WTC11 (cell line): Measurements from ENCODE around the gene MUC20. TPM values are rescaled to one million over a fixed set of nuclear protein-coding genes. Genes with fewer than 3 reads are reported as not detected.

ENCODE experiments used
- ATAC-seq: fragments of 200-7000 bp; cut with Tn5 transposase; 2 replicates; pipeline ENCODE4 v1.10.0; 2021; ENCODE audit warnings: mild to moderate bottlenecking, moderate library complexity
- CTCF ChIA-PET: fragments of 300-600 bp; sonication (Branson Sonifier 250); formaldehyde crosslinking; loops from one replicate; lab custom pipeline; 2021; ENCODE audit warnings: antibody characterized with exemption; lab: Charles Lee
- POLR2A ChIA-PET: fragments of 350-600 bp; sonication (Branson Sonifier 250); formaldehyde crosslinking; loops from one replicate; lab custom pipeline; 2021; ENCODE audit warnings: antibody characterized with exemption; lab: Charles Lee
- DNase-seq: peaks from one replicate; pipeline ENCODE4 v3.0.0; 2021; ENCODE audit warnings: low spot score
- H3K27ac Mint-ChIP-seq: 2 replicates; pipeline ENCODE4 v1.8.0; 2021; ENCODE audit warnings: mixed read lengths
- H3K27me3 Mint-ChIP-seq: 2 replicates; pipeline ENCODE4 v1.8.0; 2021; ENCODE audit warnings: low read depth, mild to moderate bottlenecking, moderate library complexity, mixed read lengths
- H3K36me3 Mint-ChIP-seq: 2 replicates; pipeline ENCODE4 v1.8.0; 2021; ENCODE audit warnings: mixed read lengths
- H3K4me1 Mint-ChIP-seq: 2 replicates; pipeline ENCODE4 v1.8.0; 2022; ENCODE audit warnings: mixed read lengths
- H3K4me3 Mint-ChIP-seq: 2 replicates; pipeline ENCODE4 v1.8.0; 2021; ENCODE audit warnings: mild to moderate bottlenecking, moderate library complexity, mixed read lengths
- H3K9me3 Mint-ChIP-seq: 2 replicates; pipeline ENCODE4 v1.8.0; 2021; ENCODE audit warnings: mixed read lengths
- ATF2 ChIP-seq: sonication (generic); formaldehyde crosslinking; IDR thresholded peaks from 2 replicates; pipeline ENCODE4 v1.8.1; 2022; ENCODE audit warnings: low read depth, missing genetic modification reagents, borderline replicate concordance
- ATF6 ChIP-seq: sonication (generic); formaldehyde crosslinking; IDR thresholded peaks from 2 replicates; pipeline ENCODE4 v1.8.1; 2023; ENCODE audit warnings: mild to moderate bottlenecking, missing genetic modification reagents
- CDX4 ChIP-seq: fragments of 250-450 bp; sonication (Bioruptor Pico); IDR thresholded peaks from 2 replicates; pipeline ENCODE4 v1.9.0; 2021; ENCODE audit warnings: moderate library complexity, mild to moderate bottlenecking, inconsistent platforms, borderline replicate concordance
- ELF4 ChIP-seq: sonication (generic); formaldehyde crosslinking; IDR thresholded peaks from 2 replicates; pipeline ENCODE4 v1.8.1; 2022; ENCODE audit warnings: low read depth, mild to moderate bottlenecking, moderate library complexity, missing genetic modification reagents
- ETV6 ChIP-seq: sonication (generic); formaldehyde crosslinking; IDR thresholded peaks from 2 replicates; pipeline ENCODE4 v1.8.1; 2022; ENCODE audit warnings: mild to moderate bottlenecking, missing genetic modification reagents
- HMGA2 ChIP-seq: fragments of 250-450 bp; sonication (Bioruptor Pico); IDR thresholded peaks from 2 replicates; pipeline ENCODE4 v1.4.0; 2021; ENCODE audit warnings: mild to moderate bottlenecking, moderate library complexity
- JAZF1 ChIP-seq: fragments of 250-450 bp; sonication (Bioruptor Pico); IDR thresholded peaks from 2 replicates; pipeline ENCODE4 v1.9.0; 2021; ENCODE audit warnings: moderate library complexity, mild to moderate bottlenecking, inconsistent platforms
- NFATC4 ChIP-seq: fragments of 250-450 bp; sonication (Bioruptor Pico); IDR thresholded peaks from 2 replicates; pipeline ENCODE4 v1.9.0; 2021; ENCODE audit warnings: mild to moderate bottlenecking
- NFYB ChIP-seq: sonication (generic); formaldehyde crosslinking; conservative IDR thresholded peaks from 2 replicates; pipeline ENCODE4 v1.8.0; 2022; ENCODE audit warnings: low read depth, missing genetic modification reagents
- NR2C2 ChIP-seq: sonication (generic); formaldehyde crosslinking; IDR thresholded peaks from 2 replicates; pipeline ENCODE4 v1.8.0; 2022; ENCODE audit warnings: mild to moderate bottlenecking, missing genetic modification reagents
- NR3C1 ChIP-seq: sonication (generic); formaldehyde crosslinking; conservative IDR thresholded peaks from 2 replicates; pipeline ENCODE4 v1.8.1; 2023; ENCODE audit warnings: low read depth, mild to moderate bottlenecking, missing genetic modification reagents
- SMAD4 ChIP-seq: sonication (generic); formaldehyde crosslinking; IDR thresholded peaks from 2 replicates; pipeline ENCODE4 v1.8.0; 2022; ENCODE audit warnings: mild to moderate bottlenecking, missing genetic modification reagents
- STAT6 ChIP-seq: sonication (generic); formaldehyde crosslinking; conservative IDR thresholded peaks from 2 replicates; pipeline ENCODE4 v1.8.1; 2023; ENCODE audit warnings: mild to moderate bottlenecking, low read depth, missing genetic modification reagents, moderate library complexity
- TCF7 ChIP-seq: sonication (generic); formaldehyde crosslinking; IDR thresholded peaks from 2 replicates; pipeline ENCODE4 v1.8.0; 2022; ENCODE audit warnings: mild to moderate bottlenecking, low read depth, missing genetic modification reagents, moderate library complexity
- ZMAT4 ChIP-seq: fragments of 250-450 bp; sonication (Bioruptor Pico); IDR thresholded peaks from 2 replicates; pipeline ENCODE4 v1.9.0; 2021; ENCODE audit warnings: mild to moderate bottlenecking
- ZNF121 ChIP-seq: sonication (generic); formaldehyde crosslinking; IDR thresholded peaks from 2 replicates; pipeline ENCODE4 v1.8.0; 2023; ENCODE audit warnings: missing genetic modification reagents
- ZNF219 ChIP-seq: sonication (generic); formaldehyde crosslinking; IDR thresholded peaks from 2 replicates; pipeline ENCODE4 v1.8.0; 2023; ENCODE audit warnings: missing genetic modification reagents, mild to moderate bottlenecking, borderline replicate concordance
- ZNF263 ChIP-seq: sonication (generic); formaldehyde crosslinking; IDR thresholded peaks from 2 replicates; pipeline ENCODE4 v1.8.1; 2022; ENCODE audit warnings: low read depth, mild to moderate bottlenecking, moderate library complexity, missing genetic modification reagents
- ZNF317 ChIP-seq: sonication (generic); formaldehyde crosslinking; IDR thresholded peaks from 2 replicates; pipeline ENCODE4 v1.8.1; 2023; ENCODE audit warnings: low read depth, mild to moderate bottlenecking, moderate library complexity, missing genetic modification reagents, borderline replicate concordance
- ZNF423 ChIP-seq: fragments of 250-450 bp; sonication (Bioruptor Pico); IDR thresholded peaks from 2 replicates; pipeline ENCODE4 v2.1.2; 2022; ENCODE audit warnings: mild to moderate bottlenecking, moderate library complexity
- total RNA-seq: library from RNA; stranded (reverse); gene quantifications from 3 replicates; pipeline ENCODE4 v1.2.3, GENCODE V29; 2021

MUC20 gene
- total RNA-seq, 1 experiment from 2014 or later, result 0.77 TPM

- ATAC-seq (no peak), DNase-seq (no peak)
- CTCF ChIA-PET, result no interaction called here
- peaks cover 5% of the 10 kb centered on the region for H3K36me3 Mint-ChIP-seq
- H3K4me1 Mint-ChIP-seq, result no peaks in the 10 kb centered on the region
- POLR2A ChIA-PET, result no interaction called here
- H3K4me3 Mint-ChIP-seq, result no peak overlapping the region
- peaks cover 6% of the 10 kb centered on the region for H3K9me3 Mint-ChIP-seq
- H3K27ac Mint-ChIP-seq, result no peak overlapping the region
- TF ChIP-seq ZNF121 (CRISPR knock-in tag) (no peak), ZNF423 (CRISPR knock-in tag) (no peak), ZNF219 (CRISPR knock-in tag) (no peak), NFATC4 (no peak), SMAD4 (CRISPR knock-in tag) (no peak), ZNF317 (CRISPR knock-in tag) (no peak), NFYB (CRISPR knock-in tag) (no peak), ETV6 (no peak)
- peaks cover 26% of the 10 kb centered on the region for H3K27me3 Mint-ChIP-seq
Observed at GRCh38 chr3:195751560-195751959, 30.8 kb downstream of the MUC20 start.

GRCh38 chr3:195752066-195752465, 31.3 kb downstream of the MUC20 start:
- H3K27me3 Mint-ChIP-seq, result peaks cover 21% of the 10 kb centered on the region
- no peak overlapping the region for H3K4me3 Mint-ChIP-seq
- POLR2A ChIA-PET, result no interaction called here
- H3K9me3 Mint-ChIP-seq, result peaks cover 4% of the 10 kb centered on the region
- DNase-seq (no peak), ATAC-seq (no peak)
- CTCF ChIA-PET, result no interaction called here
- peaks cover 3% of the 10 kb centered on the region for H3K4me1 Mint-ChIP-seq
- peaks cover 3% of the 10 kb centered on the region for H3K36me3 Mint-ChIP-seq
- H3K27ac Mint-ChIP-seq, result no peak overlapping the region
- TF ChIP-seq STAT6 (CRISPR knock-in tag) (no peak), SMAD4 (CRISPR knock-in tag) (no peak), NR3C1 (no peak), ELF4 (CRISPR knock-in tag) (no peak), ATF2 (CRISPR knock-in tag) (no peak), ZNF423 (CRISPR knock-in tag) (no peak), ATF6 (CRISPR knock-in tag) (no peak), HMGA2 (CRISPR knock-in tag) (no peak), TCF7 (no peak), JAZF1 (CRISPR knock-in tag) (no peak), ZMAT4 (no peak), NR2C2 (no peak), ZNF263 (CRISPR knock-in tag) (no peak), CDX4 (CRISPR knock-in tag) (no peak)
